ENCODE measurements around the gene IPPK. TPM values are rescaled to one million over a fixed set of nuclear protein-coding genes. Genes with fewer than 3 reads are reported as not detected.

Gene IPPK
- total and polyA plus RNA-seq, 2 experiments from 2014 or later, result 10.7 to 17.8 TPM

DNA sequence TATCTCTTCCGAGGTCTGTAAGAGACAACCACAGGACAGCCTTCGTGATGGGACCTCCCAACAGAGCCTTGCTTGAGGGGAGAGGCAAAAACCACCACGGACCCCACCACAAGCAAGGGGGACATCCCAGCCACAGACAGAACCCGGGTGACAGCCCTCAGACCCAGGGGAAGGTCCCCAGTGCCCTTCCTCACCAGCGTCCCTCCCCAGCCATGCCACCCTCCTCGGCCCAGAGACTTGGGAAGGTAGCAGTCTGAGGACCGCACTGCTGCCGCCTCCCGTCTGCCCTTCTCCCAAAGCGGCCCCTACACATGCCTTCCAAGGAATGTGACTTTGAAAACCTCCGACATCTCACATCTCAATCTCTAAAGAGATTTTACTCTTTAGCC is 13.4 kb downstream of the IPPK start:
- no peaks in the 10 kb centered on the region for H4K20me1 ChIP-seq (ENCODE audit: insufficient read depth)
- H3K79me2 ChIP-seq (ENCODE audit: insufficient read depth), result peaks cover 97% of the 10 kb centered on the region
- H3K9me2 ChIP-seq (ENCODE audit: insufficient read depth), result no peaks in the 10 kb centered on the region
- H3K4me2 ChIP-seq (ENCODE audit: unreplicated experiment), result no peak overlapping the region
- TF ChIP-seq EZH2phosphoT487 (IDR thresholded peaks at IDR 0.05; ENCODE audit: insufficient read depth, low read depth) (no peak), EZH2 (IDR thresholded peaks at IDR 0.05; ENCODE audit: insufficient read depth, poor library complexity, severe bottlenecking) (no peak)
- H2AFZ ChIP-seq, result no peak overlapping the region
- no peak for DNase-seq
- no peak overlapping the region for H3K9ac ChIP-seq
- H3K27ac ChIP-seq, result no peak overlapping the region
- H3K4me3 ChIP-seq, result no peak overlapping the region
- no peaks in the 10 kb centered on the region for H3K9me3 ChIP-seq (ENCODE audit: low read depth)
- no peaks in the 10 kb centered on the region for H3K27me3 ChIP-seq (replicated peaks; ENCODE audit: insufficient read depth)
- 0 out of 2 replicates have a peak, but pooled peaks cover 15% of the 10 kb centered on the region for H3F3A ChIP-seq (ENCODE audit: insufficient read depth)
- H3K4me1 ChIP-seq (ENCODE audit: insufficient read depth), result peaks cover 26% of the 10 kb centered on the region
- WGBS, 2 experiments (ENCODE audit: low coverage in 1 of 2, low lambda C conversion rate in 2 of 2, missing lambda C conversion rate in 2 of 2), result 82 to 84% methylated on average over 11 of the region's 11 CpGs
- in situ Hi-C loops (cut with MboI), result no loop called here
- no peaks in the 10 kb centered on the region; the same call in none of the 2 replicates for H3K36me3 ChIP-seq (ENCODE audit: low read depth)

- Histone ChIP-seq H3K9me3 (ENCODE audit: low read depth) (no peaks in the 10 kb centered on the region), H3K4me3 (no peak overlapping the region), H2AFZ (no peak overlapping the region), H3K27ac (no peak overlapping the region), H3K9me2 (ENCODE audit: insufficient read depth) (no peaks in the 10 kb centered on the region), H3K4me2 (ENCODE audit: unreplicated experiment) (no peak overlapping the region), H3K27me3 (replicated peaks; ENCODE audit: insufficient read depth) (no peaks in the 10 kb centered on the region), H3K36me3 (ENCODE audit: low read depth) (no peaks in the 10 kb centered on the region; the same call in none of the 2 replicates), H3K9ac (peak overlapping the region; percentile 68; the same call in 1 of the 2 replicates), H3F3A (ENCODE audit: insufficient read depth) (peaks cover 19% of the 10 kb centered on the region; the same call in 1 of the 2 replicates), H3K79me2 (ENCODE audit: insufficient read depth) (peaks cover 92% of the 10 kb centered on the region), H4K20me1 (ENCODE audit: insufficient read depth) (no peaks in the 10 kb centered on the region), H3K4me1 (ENCODE audit: insufficient read depth) (peaks cover 31% of the 10 kb centered on the region)
- in situ Hi-C loops (cut with MboI), result no loop called here
- DNase-seq, result no peak
- 56 to 66% methylated on average over 9 of the region's 9 CpGs for WGBS, 2 experiments (ENCODE audit: low coverage in 1 of 2, low lambda C conversion rate in 2 of 2, missing lambda C conversion rate in 2 of 2)
- TF ChIP-seq EZH2 (IDR thresholded peaks at IDR 0.05; ENCODE audit: insufficient read depth, poor library complexity, severe bottlenecking) (no peak), EZH2phosphoT487 (IDR thresholded peaks at IDR 0.05; ENCODE audit: insufficient read depth, low read depth) (no peak)
Observed at GRCh38 chr9:92655896-92656536, 13.9 kb downstream of the IPPK start.

DNA sequence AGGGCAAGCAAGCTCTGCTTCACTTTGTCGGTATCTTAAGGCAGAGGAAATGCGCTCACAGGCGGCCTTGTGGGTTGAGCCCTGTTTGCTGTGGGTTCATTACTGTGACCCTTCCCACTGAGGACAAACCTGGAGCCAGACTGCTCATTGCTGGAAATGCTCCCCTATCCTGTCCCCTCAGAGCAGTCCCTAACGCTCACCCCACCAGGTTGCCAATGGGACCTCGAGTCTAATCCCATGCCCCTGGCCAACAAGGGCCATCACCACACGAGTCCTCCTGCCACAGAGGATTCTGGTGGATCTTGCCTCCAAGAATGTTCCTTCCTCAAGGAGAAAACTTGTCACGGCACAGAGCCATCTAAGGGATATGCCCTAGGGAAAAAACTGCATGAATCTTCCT is 14.6 kb downstream of the IPPK start:
- no peaks in the 10 kb centered on the region for H3K9me2 ChIP-seq (ENCODE audit: insufficient read depth)
- WGBS, 2 experiments (ENCODE audit: low coverage in 1 of 2, low lambda C conversion rate in 2 of 2, missing lambda C conversion rate in 2 of 2), result 80 to 90% methylated on average over 7 of the region's 7 CpGs
- peak overlapping the region; percentile 68 for H3K9ac ChIP-seq
- H3K27ac ChIP-seq, result peak overlapping the region; percentile 84
- H3K4me2 ChIP-seq (ENCODE audit: unreplicated experiment), result no peak overlapping the region
- no peaks in the 10 kb centered on the region for H4K20me1 ChIP-seq (ENCODE audit: insufficient read depth)
- in situ Hi-C loops (cut with MboI), result no loop called here
- no peaks in the 10 kb centered on the region for H3K9me3 ChIP-seq (ENCODE audit: low read depth)
- no peak for DNase-seq
- H3K4me3 ChIP-seq, result no peak overlapping the region
- no peaks in the 10 kb centered on the region; the same call in none of the 2 replicates for H3K36me3 ChIP-seq (ENCODE audit: low read depth)
- H3K4me1 ChIP-seq (ENCODE audit: insufficient read depth), result peaks cover 37% of the 10 kb centered on the region
- no peak overlapping the region for H2AFZ ChIP-seq
- peaks cover 25% of the 10 kb centered on the region for H3F3A ChIP-seq (ENCODE audit: insufficient read depth)
- no peaks in the 10 kb centered on the region for H3K27me3 ChIP-seq (replicated peaks; ENCODE audit: insufficient read depth)
- no peak for TF ChIP-seq EZH2 (IDR thresholded peaks at IDR 0.05; ENCODE audit: insufficient read depth, poor library complexity, severe bottlenecking)
- TF ChIP-seq EZH2phosphoT487 (IDR thresholded peaks at IDR 0.05; ENCODE audit: insufficient read depth, low read depth), result no peak
- peaks cover 85% of the 10 kb centered on the region for H3K79me2 ChIP-seq (ENCODE audit: insufficient read depth)

GRCh38 chr9:92654481-92655301 is 15.2 kb downstream of the IPPK start:
- no peak overlapping the region for H3K4me2 ChIP-seq (ENCODE audit: unreplicated experiment)
- H3K4me3 ChIP-seq, result no peak overlapping the region
- no peaks in the 10 kb centered on the region for H4K20me1 ChIP-seq (ENCODE audit: insufficient read depth)
- peaks cover 85% of the 10 kb centered on the region for H3K79me2 ChIP-seq (ENCODE audit: insufficient read depth)
- H3K9me3 ChIP-seq (ENCODE audit: low read depth), result no peaks in the 10 kb centered on the region
- no peaks in the 10 kb centered on the region for H3K27me3 ChIP-seq (replicated peaks; ENCODE audit: insufficient read depth)
- H2AFZ ChIP-seq, result no peak overlapping the region
- H3F3A ChIP-seq (ENCODE audit: insufficient read depth), result peaks cover 25% of the 10 kb centered on the region
- WGBS, 2 experiments (ENCODE audit: low coverage in 1 of 2, low lambda C conversion rate in 2 of 2, missing lambda C conversion rate in 2 of 2), result 47 to 52% methylated on average over 19 of the region's 19 CpGs
- no peaks in the 10 kb centered on the region for H3K9me2 ChIP-seq (ENCODE audit: insufficient read depth)
- peak overlapping the region; percentile 68 for H3K9ac ChIP-seq
- peak; percentile 79 for DNase-seq
- TF ChIP-seq EZH2phosphoT487 (IDR thresholded peaks at IDR 0.05; ENCODE audit: insufficient read depth, low read depth), result no peak
- TF ChIP-seq EZH2 (IDR thresholded peaks at IDR 0.05; ENCODE audit: insufficient read depth, poor library complexity, severe bottlenecking), result no peak
- H3K27ac ChIP-seq, result peak overlapping the region; percentile 84
- in situ Hi-C loops (cut with MboI), result no loop called here
- H3K36me3 ChIP-seq (ENCODE audit: low read depth), result no peaks in the 10 kb centered on the region; the same call in none of the 2 replicates
- peaks cover 39% of the 10 kb centered on the region for H3K4me1 ChIP-seq (ENCODE audit: insufficient read depth)

Measured in GM23248 (cell line).